ENCODE data around the gene HDAC4.

DNA sequence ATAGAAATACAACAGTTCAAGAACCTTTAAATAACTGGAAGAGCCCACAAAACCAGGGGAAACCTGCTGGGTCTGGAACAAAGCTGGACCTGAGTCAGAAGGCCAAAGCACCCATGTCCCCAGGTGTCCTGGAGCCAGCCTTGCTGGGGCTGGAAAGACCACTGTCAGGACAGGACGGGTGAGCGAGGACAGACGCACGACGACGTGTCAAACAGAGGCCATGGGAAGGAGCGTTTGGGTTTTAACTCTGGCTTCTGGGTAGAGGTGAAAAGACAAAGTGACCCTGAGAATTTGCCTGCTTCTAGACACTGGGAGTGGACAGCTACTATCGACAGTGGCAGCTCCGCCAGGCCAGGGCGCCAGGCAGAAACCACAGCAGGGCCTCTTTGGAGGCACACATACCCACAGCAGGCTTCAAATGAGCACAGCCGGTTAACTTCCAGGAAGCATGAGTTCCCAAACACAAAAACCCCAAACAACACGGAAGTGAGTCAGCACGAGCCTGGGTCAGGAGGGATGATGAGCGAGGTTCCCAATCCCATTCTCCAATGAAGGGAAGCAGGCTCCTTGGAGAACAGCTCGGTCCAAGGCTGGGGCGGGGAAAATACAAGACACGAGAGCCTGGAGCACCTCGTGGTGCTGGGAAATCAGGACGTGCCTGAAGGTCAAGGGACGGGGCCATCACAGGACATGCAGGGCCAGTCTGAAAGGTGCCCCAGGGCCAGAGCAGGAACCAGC is 344.9 kb downstream of the HDAC4 start:
- TF ChIP-seq RBBP5 (conservative IDR thresholded peaks at IDR 0.05) (no peak), ETV6 (conservative IDR thresholded peaks at IDR 0.05 in 1 of 2, IDR thresholded peaks at IDR 0.05 in 1 of 2; ENCODE audit: borderline replicate concordance in 1 of 2, low read depth in 1 of 2) (no peak), CEBPB (IDR thresholded peaks at IDR 0.05; ENCODE audit: borderline replicate concordance in 1 of 2, low read depth in 2 of 2, low read length in 2 of 2) (no peak), HDAC2 (IDR thresholded peaks at IDR 0.05) (no peak), POLR2AphosphoS5 (IDR thresholded peaks at IDR 0.05; ENCODE audit: low read length) (no peak), LARP7 (IDR thresholded peaks at IDR 0.05) (no peak)
- TF ChIP-seq, protein P1, sequence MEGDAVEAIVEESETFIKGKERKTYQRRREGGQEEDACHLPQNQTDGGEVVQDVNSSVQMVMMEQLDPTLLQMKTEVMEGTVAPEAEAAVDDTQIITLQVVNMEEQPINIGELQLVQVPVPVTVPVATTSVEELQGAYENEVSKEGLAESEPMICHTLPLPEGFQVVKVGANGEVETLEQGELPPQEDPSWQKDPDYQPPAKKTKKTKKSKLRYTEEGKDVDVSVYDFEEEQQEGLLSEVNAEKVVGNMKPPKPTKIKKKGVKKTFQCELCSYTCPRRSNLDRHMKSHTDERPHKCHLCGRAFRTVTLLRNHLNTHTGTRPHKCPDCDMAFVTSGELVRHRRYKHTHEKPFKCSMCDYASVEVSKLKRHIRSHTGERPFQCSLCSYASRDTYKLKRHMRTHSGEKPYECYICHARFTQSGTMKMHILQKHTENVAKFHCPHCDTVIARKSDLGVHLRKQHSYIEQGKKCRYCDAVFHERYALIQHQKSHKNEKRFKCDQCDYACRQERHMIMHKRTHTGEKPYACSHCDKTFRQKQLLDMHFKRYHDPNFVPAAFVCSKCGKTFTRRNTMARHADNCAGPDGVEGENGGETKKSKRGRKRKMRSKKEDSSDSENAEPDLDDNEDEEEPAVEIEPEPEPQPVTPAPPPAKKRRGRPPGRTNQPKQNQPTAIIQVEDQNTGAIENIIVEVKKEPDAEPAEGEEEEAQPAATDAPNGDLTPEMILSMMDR (IDR thresholded peaks at IDR 0.05 in 2 of 3, conservative IDR thresholded peaks at IDR 0.05 in 1 of 3; ENCODE audit: control insufficient read depth in 2 of 3, extremely low read depth in 1 of 3, insufficient read depth in 1 of 3, low read depth in 3 of 3, low read length in 3 of 3), result no peak
- TF ChIP-seq, protein P2, sequence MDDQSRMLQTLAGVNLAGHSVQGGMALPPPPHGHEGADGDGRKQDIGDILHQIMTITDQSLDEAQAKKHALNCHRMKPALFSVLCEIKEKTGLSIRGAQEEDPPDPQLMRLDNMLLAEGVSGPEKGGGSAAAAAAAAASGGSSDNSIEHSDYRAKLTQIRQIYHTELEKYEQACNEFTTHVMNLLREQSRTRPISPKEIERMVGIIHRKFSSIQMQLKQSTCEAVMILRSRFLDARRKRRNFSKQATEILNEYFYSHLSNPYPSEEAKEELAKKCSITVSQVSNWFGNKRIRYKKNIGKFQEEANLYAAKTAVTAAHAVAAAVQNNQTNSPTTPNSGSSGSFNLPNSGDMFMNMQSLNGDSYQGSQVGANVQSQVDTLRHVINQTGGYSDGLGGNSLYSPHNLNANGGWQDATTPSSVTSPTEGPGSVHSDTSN (IDR thresholded peaks at IDR 0.05; ENCODE audit: insufficient replicate concordance, low read depth, low read length), result no peak

All from GM12878 (cell line).